ENCODE results near the gene FAM219A. TPM values are rescaled to one million over a fixed set of nuclear protein-coding genes. Genes with fewer than 3 reads are reported as not detected.

Gene FAM219A, protein sequence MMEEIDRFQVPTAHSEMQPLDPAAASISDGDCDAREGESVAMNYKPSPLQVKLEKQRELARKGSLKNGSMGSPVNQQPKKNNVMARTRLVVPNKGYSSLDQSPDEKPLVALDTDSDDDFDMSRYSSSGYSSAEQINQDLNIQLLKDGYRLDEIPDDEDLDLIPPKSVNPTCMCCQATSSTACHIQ
- total RNA-seq (2022) (13.4 and 14.7 TPM in 2 replicates), Bru-seq, nascent RNA (percentile 65 among the genes with signal in this experiment), BruChase-seq, experiment 1, labeled RNA remaining after a 2-hour chase (percentile 67 among the genes with signal in this experiment), BruChase-seq, experiment 2, labeled RNA remaining after a 6-hour chase (percentile 64 among the genes with signal in this experiment)
- long read RNA-seq, partial matches to known transcripts: 0 of 7 reads
- long read RNA-seq, other reads (novel, unspliced or antisense): 4 of 7 reads

DNA sequence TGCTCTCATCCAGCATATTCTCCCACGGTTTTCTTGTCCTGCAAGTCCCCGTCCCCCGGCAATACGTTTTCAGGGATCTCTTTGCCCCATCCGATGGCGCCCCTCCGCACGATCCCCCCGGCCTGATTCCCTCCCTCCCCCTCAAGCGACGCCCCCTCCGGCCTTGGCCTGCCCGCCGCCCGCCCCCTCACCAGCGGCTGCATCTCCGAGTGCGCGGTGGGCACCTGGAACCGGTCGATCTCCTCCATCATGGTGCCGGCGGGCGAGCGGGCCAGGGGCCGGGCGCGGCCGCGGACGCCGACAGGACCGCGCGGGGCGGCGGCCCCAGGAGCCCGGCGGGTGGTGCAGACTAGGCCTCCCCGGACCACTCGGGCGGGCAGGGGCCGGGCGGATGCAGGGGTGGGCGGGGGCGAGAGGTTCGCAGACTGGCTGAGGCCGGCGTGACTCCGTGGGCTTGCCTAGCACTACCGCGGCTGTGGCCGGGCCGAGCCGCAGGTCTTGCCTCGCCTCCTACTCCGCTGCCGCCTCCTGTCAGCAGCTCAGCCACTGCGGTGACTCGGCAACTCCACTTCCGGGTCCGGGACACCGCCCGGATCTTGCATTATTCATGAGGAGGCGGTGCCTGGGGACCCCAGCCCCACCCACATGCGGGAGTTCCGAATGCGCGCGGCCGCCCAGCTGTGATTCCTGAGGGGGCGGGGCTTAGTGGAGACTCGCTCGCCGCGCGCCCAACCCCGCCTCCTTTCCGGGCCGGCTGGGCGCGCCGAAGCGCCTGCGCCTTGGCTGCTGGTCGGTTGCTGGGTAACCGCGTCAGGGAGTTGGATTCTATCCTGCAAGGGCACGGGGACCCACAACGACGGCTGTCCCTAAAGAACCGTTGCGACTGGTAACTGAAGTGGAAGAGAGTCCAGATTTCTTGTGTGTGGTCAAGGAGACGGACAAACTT is at the start of gene FAM219A, which contains the start of gene DNAI1:
Gene FAM219A, minus strand, starts transcription at position 558 of the 946 bp plus-strand sequence. Its CDS starts 307 bp downstream, at position 251.
Gene DNAI1, plus strand, starts transcription at position 793 of the 946 bp plus-strand sequence. CDS start 201 bp downstream, outside the sequence.
- TF ChIP-seq, protein P1, sequence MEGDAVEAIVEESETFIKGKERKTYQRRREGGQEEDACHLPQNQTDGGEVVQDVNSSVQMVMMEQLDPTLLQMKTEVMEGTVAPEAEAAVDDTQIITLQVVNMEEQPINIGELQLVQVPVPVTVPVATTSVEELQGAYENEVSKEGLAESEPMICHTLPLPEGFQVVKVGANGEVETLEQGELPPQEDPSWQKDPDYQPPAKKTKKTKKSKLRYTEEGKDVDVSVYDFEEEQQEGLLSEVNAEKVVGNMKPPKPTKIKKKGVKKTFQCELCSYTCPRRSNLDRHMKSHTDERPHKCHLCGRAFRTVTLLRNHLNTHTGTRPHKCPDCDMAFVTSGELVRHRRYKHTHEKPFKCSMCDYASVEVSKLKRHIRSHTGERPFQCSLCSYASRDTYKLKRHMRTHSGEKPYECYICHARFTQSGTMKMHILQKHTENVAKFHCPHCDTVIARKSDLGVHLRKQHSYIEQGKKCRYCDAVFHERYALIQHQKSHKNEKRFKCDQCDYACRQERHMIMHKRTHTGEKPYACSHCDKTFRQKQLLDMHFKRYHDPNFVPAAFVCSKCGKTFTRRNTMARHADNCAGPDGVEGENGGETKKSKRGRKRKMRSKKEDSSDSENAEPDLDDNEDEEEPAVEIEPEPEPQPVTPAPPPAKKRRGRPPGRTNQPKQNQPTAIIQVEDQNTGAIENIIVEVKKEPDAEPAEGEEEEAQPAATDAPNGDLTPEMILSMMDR (IDR thresholded peaks at IDR 0.05; ENCODE audit: insufficient read depth in 1 of 2, low read depth in 1 of 2, low read length in 1 of 2, severe bottlenecking in 1 of 2, unreplicated experiment in 1 of 2): no peak
- peak; percentile 98 to 99 for DNase-seq
- intact Hi-C loops (cut with micrococcal nuclease; ENCODE audit: unreplicated experiment): loop anchor here (1.0 to 2.0 kb wide), 3 partner anchors 26 to 81 kb away; partner anchors contain the start of gene MYORG
- ChIA-PET POLR2A (interaction anchor here (0.7 kb wide), 2 partner anchors 83 to 708 kb away, joined by 3 read pairs; no protein-coding TSS in a partner anchor), CTCF (interaction anchor here (0.7 to 1.7 kb wide), 5 partner anchors 46 to 244 kb away, joined by 3 to 9 read pairs (median 3); partner anchors contain the start of gene MYORG)
- BruUV-seq (replicated peaks): no TSS peak
- H3K27me3 Mint-ChIP-seq (ENCODE audit: insufficient read depth, unreplicated experiment): no peaks in the 10 kb centered on the region
- H3K4me1 Mint-ChIP-seq (ENCODE audit: low read depth, unreplicated experiment): peaks cover 16% of the 10 kb centered on the region
- peak within 1 kb of the TSS; percentile 73 for H3K27ac Mint-ChIP-seq (ENCODE audit: unreplicated experiment)
- Histone ChIP-seq H3K36me3 (ENCODE audit: control insufficient read depth, insufficient read depth, low read length) (no peaks in the 10 kb centered on the region), H3K9me3 (no peaks in the 10 kb centered on the region), H3K27me3 (replicated peaks; ENCODE audit: control insufficient read depth, insufficient read depth, low read length) (no peaks in the 10 kb centered on the region), H3K4me1 (no peaks in the 10 kb centered on the region; the same call in 1 of the 2 replicates), H3K4me3 (ENCODE audit: low read depth, low read length) (peak within 1 kb of the TSS; percentile 55)
- no peaks in the 10 kb centered on the region for H3K9me3 Mint-ChIP-seq (ENCODE audit: unreplicated experiment)
- H3K36me3 Mint-ChIP-seq (ENCODE audit: insufficient read depth, unreplicated experiment): peaks cover 8% of the 10 kb centered on the region
- peak within 1 kb of the TSS; percentile 81 for H3K4me3 Mint-ChIP-seq (ENCODE audit: unreplicated experiment)

DNA sequence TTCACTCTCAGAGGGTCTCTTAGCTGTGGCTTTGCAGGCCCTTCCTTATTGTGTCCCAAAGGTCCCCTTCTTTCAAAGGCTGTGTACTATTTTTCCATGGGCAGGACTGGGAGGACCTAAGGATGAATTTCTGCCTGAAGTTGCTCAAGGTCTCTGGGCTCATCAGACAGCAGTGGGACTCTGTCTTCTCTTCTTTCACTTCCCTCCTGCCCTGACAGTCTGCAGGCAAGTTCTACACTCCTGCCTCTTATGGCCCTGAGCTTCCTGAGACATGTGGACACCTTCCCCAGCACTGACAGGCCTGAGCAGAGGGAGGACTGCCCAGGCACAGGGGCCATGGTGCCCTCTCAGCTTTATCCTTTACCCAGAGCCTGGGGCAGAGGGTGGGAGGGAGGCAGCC is 49.6 kb upstream of the FAM219A start:
- H3K36me3 Mint-ChIP-seq (ENCODE audit: insufficient read depth, unreplicated experiment): no peaks in the 10 kb centered on the region
- DNase-seq: peak in 1 of 2 experiments; percentile 2
- no peak overlapping the region for H3K4me3 ChIP-seq (ENCODE audit: low read depth, low read length)
- H3K9me3 ChIP-seq: no peaks in the 10 kb centered on the region
- H3K27me3 ChIP-seq (replicated peaks; ENCODE audit: control insufficient read depth, insufficient read depth, low read length): no peaks in the 10 kb centered on the region
- POLR2A ChIA-PET: no interaction called here
- intact Hi-C loops (cut with micrococcal nuclease; ENCODE audit: unreplicated experiment): no loop called here
- no TSS peak for BruUV-seq (replicated peaks)
- H3K27ac Mint-ChIP-seq (ENCODE audit: unreplicated experiment): no peak overlapping the region
- no peaks in the 10 kb centered on the region for H3K36me3 ChIP-seq (ENCODE audit: control insufficient read depth, insufficient read depth, low read length)
- H3K4me1 Mint-ChIP-seq (ENCODE audit: low read depth, unreplicated experiment): no peaks in the 10 kb centered on the region
- H3K9me3 Mint-ChIP-seq (ENCODE audit: unreplicated experiment): no peaks in the 10 kb centered on the region
- no peaks in the 10 kb centered on the region for H3K4me1 ChIP-seq
- TF ChIP-seq, protein P1 (IDR thresholded peaks at IDR 0.05; ENCODE audit: insufficient read depth in 1 of 2, low read depth in 1 of 2, low read length in 1 of 2, severe bottlenecking in 1 of 2, unreplicated experiment in 1 of 2): no peak
- CTCF ChIA-PET: no interaction called here
- H3K27me3 Mint-ChIP-seq (ENCODE audit: insufficient read depth, unreplicated experiment): peaks cover 10% of the 10 kb centered on the region
- H3K4me3 Mint-ChIP-seq (ENCODE audit: unreplicated experiment): no peak overlapping the region

DNA sequence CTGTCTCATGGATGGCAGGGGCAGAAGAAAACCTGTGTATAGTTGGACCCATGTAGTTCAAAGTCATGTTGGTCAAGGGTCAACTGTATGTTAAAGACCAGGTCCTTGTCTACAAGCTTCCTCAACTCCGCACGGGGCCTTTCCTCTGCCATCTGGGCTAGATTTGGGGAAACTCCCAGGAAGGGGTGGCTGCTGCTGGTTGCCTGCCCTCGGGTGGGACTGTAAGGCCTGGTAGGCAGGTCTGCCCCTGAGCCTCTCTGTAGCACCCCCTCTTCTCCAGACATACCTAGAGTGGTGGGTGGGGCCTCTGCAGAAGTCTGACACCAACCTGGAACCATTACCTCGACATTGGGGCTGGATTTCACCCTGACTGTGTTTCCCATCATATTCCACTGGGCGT is 49.2 kb upstream of the FAM219A start:
- peak in 1 of 2 experiments; percentile 11 for DNase-seq
- no TSS peak for BruUV-seq (replicated peaks)
- ChIA-PET POLR2A (no interaction called here), CTCF (no interaction called here)
- Histone ChIP-seq H3K4me1 (no peaks in the 10 kb centered on the region), H3K9me3 (no peaks in the 10 kb centered on the region), H3K4me3 (ENCODE audit: low read depth, low read length) (no peak overlapping the region), H3K27me3 (replicated peaks; ENCODE audit: control insufficient read depth, insufficient read depth, low read length) (no peaks in the 10 kb centered on the region), H3K36me3 (ENCODE audit: control insufficient read depth, insufficient read depth, low read length) (no peaks in the 10 kb centered on the region)
- TF ChIP-seq, protein P1 (IDR thresholded peaks at IDR 0.05; ENCODE audit: insufficient read depth in 1 of 2, low read depth in 1 of 2, low read length in 1 of 2, severe bottlenecking in 1 of 2, unreplicated experiment in 1 of 2): no peak
- Mint-ChIP-seq H3K27ac (ENCODE audit: unreplicated experiment) (no peak overlapping the region), H3K4me3 (ENCODE audit: unreplicated experiment) (no peak overlapping the region), H3K4me1 (ENCODE audit: low read depth, unreplicated experiment) (no peaks in the 10 kb centered on the region), H3K9me3 (ENCODE audit: unreplicated experiment) (no peaks in the 10 kb centered on the region), H3K27me3 (ENCODE audit: insufficient read depth, unreplicated experiment) (peaks cover 10% of the 10 kb centered on the region), H3K36me3 (ENCODE audit: insufficient read depth, unreplicated experiment) (no peaks in the 10 kb centered on the region)
- intact Hi-C loops (cut with micrococcal nuclease; ENCODE audit: unreplicated experiment): no loop called here

All from Caco-2 (cell line).